Thyroid gland (tissue), 4 donors: Measurements from ENCODE around the gene ARHGAP18.

Experiments used
- POLR2A ChIP-seq, 2 donors: fragments of 450-650 bp; IDR thresholded peaks; one replicate each; pipeline ENCODE4 v1.6.1; 2017; ENCODE audit warnings: antibody characterized with exemption in 2 of 2, mild to moderate bottlenecking in 2 of 2, moderate library complexity in 1 of 2
- TF ChIP-seq, protein P1 (sequence below), 6 experiments: fragments of 200-600 bp in 3 of 6; fragments of 450-650 bp in 3 of 6; sonication (generic) in 3 of 6; IDR thresholded peaks; one replicate each; pipeline ENCODE4 v1.5.1; 2016 to 2019; ENCODE audit warnings: antibody characterized with exemption in 6 of 6, mild to moderate bottlenecking in 2 of 6, inconsistent platforms in 1 of 6, moderate library complexity in 1 of 6

DNA sequence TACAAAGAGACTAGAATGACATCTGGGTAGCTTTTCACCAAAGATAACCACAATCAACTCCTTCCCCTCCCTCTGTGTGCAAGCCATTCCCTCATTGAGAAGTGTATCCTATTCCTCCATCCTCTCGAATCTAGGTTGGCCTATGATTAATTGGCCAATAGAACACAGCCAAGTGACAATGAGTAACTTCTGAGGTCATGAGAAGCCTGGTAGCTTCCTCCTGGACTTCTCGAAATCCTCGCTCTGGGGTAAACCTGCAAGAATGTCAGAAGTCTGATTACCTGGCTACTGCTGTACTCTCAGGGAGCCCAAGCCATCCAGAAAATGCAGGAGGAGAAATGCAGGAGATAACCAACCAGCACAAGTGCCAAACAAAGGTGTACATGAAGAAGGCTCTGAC, 13.1 kb downstream of the ARHGAP18 start:
- TF ChIP-seq, protein P1, sequence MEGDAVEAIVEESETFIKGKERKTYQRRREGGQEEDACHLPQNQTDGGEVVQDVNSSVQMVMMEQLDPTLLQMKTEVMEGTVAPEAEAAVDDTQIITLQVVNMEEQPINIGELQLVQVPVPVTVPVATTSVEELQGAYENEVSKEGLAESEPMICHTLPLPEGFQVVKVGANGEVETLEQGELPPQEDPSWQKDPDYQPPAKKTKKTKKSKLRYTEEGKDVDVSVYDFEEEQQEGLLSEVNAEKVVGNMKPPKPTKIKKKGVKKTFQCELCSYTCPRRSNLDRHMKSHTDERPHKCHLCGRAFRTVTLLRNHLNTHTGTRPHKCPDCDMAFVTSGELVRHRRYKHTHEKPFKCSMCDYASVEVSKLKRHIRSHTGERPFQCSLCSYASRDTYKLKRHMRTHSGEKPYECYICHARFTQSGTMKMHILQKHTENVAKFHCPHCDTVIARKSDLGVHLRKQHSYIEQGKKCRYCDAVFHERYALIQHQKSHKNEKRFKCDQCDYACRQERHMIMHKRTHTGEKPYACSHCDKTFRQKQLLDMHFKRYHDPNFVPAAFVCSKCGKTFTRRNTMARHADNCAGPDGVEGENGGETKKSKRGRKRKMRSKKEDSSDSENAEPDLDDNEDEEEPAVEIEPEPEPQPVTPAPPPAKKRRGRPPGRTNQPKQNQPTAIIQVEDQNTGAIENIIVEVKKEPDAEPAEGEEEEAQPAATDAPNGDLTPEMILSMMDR (IDR thresholded peaks at IDR 0.05) = no peak
- TF ChIP-seq POLR2A (IDR thresholded peaks at IDR 0.05) = no peak
